Adrenal gland (tissue), 5 donors: ENCODE measurements around the gene NLRP3.

Experiments
- CTCF ChIP-seq, 6 experiments: fragments of 450-650 bp in 4 of 6; fragments of 200-600 bp in 2 of 6; sonication (generic) in 1 of 6; IDR thresholded peaks; 1 replicate in 5 of 6; 2 replicates in 1 of 6; pipeline versions ENCODE4 v1.5.1 to v1.8.0; 2016 to 2021; ENCODE audit warnings: antibody characterized with exemption in 6 of 6, mild to moderate bottlenecking in 2 of 6, moderate library complexity in 1 of 6
- POLR2A ChIP-seq, 2 donors: fragments of 450-650 bp; IDR thresholded peaks; one replicate each; pipeline ENCODE4 v1.6.1; 2017; ENCODE audit warnings: antibody characterized with exemption in 2 of 2, mild to moderate bottlenecking in 2 of 2, moderate library complexity in 1 of 2
- donor health status: DM: no; HTN: no; CAD: no.

- TF ChIP-seq CTCF (IDR thresholded peaks at IDR 0.05) (no peak), POLR2A (IDR thresholded peaks at IDR 0.05) (no peak)
Observed at GRCh38 chr1:247385283-247385682, 30.7 kb upstream of the NLRP3 start.
